Panc1 (cell line): ENCODE data around the gene SCFD1. TPM values are rescaled to one million over a fixed set of nuclear protein-coding genes. Genes with fewer than 3 reads are reported as not detected.
A peak's percentile ranks its signal among the peaks of the same experiment; 100 is the strongest.
"Not testable (repeated sequence)": the region's sequence is repeated elsewhere in the genome, so short reads cannot be mapped to it uniquely, and the experiment has no call there.

Experiments
- ATAC-seq: fragments of 200-7000 bp; cut with Tn5 transposase; 2 replicates; pipeline ENCODE4 v1.9.1; 2020; ENCODE audit warnings: mild to moderate bottlenecking, moderate library complexity
- BruUV-seq: library from RNA; stranded (reverse); fragments of 400-500 nt; replicated peaks from 2 replicates; lab custom pipeline; 2021; lab: Mats Ljungman, UMichigan
- CTCF ChIA-PET: fragments of 300-600 bp; sonication (Branson Sonifier 250); formaldehyde crosslinking; loops from one replicate; lab custom pipeline; 2022; ENCODE audit warnings: antibody characterized with exemption; lab: Charles Lee
- POLR2A ChIA-PET: fragments of 300-600 bp; sonication (Branson Sonifier 250); formaldehyde crosslinking; loops from one replicate; lab custom pipeline; 2022; ENCODE audit warnings: antibody characterized with exemption; lab: Charles Lee
- DNase-seq: peaks from one replicate; pipeline ENCODE4 v3.0.0-alpha.2; 2010; ENCODE audit warnings: low read depth, low spot score
- H3K27ac ChIP-seq: 2 replicates; pipeline ENCODE4 v1.5.1; 2011; ENCODE audit warnings: mild to moderate bottlenecking, low read length, inconsistent platforms
- H3K27me3 ChIP-seq: fragments of 200-500 bp; sonication (Bioruptor generic); 2 replicates; pipeline ENCODE4 v1.6.0; 2014; ENCODE audit warnings: low read length, inconsistent platforms; ENCODE audit not compliant: control insufficient read depth, insufficient read depth
- H3K36me3 ChIP-seq: fragments of 200-500 bp; sonication (Bioruptor generic); 2 replicates; pipeline ENCODE4 v1.5.1; 2014; ENCODE audit warnings: inconsistent platforms, mild to moderate bottlenecking, low read length, moderate library complexity; ENCODE audit not compliant: control insufficient read depth, insufficient read depth
- H3K4me1 ChIP-seq: 2 replicates; pipeline ENCODE4 v1.5.1; 2011; ENCODE audit warnings: inconsistent platforms, mild to moderate bottlenecking, low read length, moderate library complexity; ENCODE audit not compliant: control insufficient read depth, insufficient read depth
- H3K4me3 ChIP-seq, 2 experiments: 2 replicates each; pipeline ENCODE4 v1.5.1; 2011 to 2012; ENCODE audit warnings: low read depth in 2 of 2, low read length in 2 of 2, mild to moderate bottlenecking in 2 of 2, inconsistent platforms in 1 of 2, moderate library complexity in 1 of 2
- H3K9me3 ChIP-seq: fragments of 200-500 bp; sonication (Bioruptor generic); 2 replicates; pipeline ENCODE4 v1.5.1; 2014; ENCODE audit warnings: low read depth, mild to moderate bottlenecking, inconsistent platforms, low read length, moderate library complexity; ENCODE audit not compliant: control insufficient read depth, insufficient read depth
- CTCF ChIP-seq: fragments of 450-650 bp; IDR thresholded peaks from 2 replicates; pipeline ENCODE4 v1.5.1; 2017; ENCODE audit warnings: mild to moderate bottlenecking
- POLR2AphosphoS5 ChIP-seq: IDR thresholded peaks from 2 replicates; pipeline ENCODE4 v1.6.1; 2012; ENCODE audit warnings: mild to moderate bottlenecking, low read depth, low read length, moderate library complexity
- REST ChIP-seq, 2 experiments: IDR thresholded peaks; 2 replicates each; pipeline ENCODE4 v1.6.1; 2011 to 2012; ENCODE audit warnings: low read depth in 2 of 2, control low read depth in 1 of 2, low read length in 1 of 2, mild to moderate bottlenecking in 1 of 2, moderate library complexity in 1 of 2; ENCODE audit not compliant: insufficient read depth in 1 of 2
- SIN3A ChIP-seq: IDR thresholded peaks from 2 replicates; pipeline ENCODE4 v1.6.1; 2012; ENCODE audit warnings: low read depth, mild to moderate bottlenecking, low read length, moderate library complexity, borderline replicate concordance; ENCODE audit not compliant: insufficient read depth
- TCF7L2 ChIP-seq: IDR thresholded peaks from 2 replicates; pipeline ENCODE4 v1.6.1; 2011; ENCODE audit warnings: mild to moderate bottlenecking, low read depth, low read length, inconsistent platforms
- in situ Hi-C: cut with HindIII; loops from 2 replicates; pipeline ENCODE4 v1.10.0; 2016; ENCODE audit warnings: low sequenced_read_pairs, low pct_unique_long_range_greater_than_20kb
- intact Hi-C: fragments of 100-400 bp; cut with micrococcal nuclease; formaldehyde crosslinking; loops from one replicate; pipeline ENCODE4 v1.10.0; 2022; ENCODE audit not compliant: unreplicated experiment
- total RNA-seq: library from RNA; stranded (reverse); gene quantifications from one replicate; pipeline ENCODE4 v1.2.1, GENCODE V29; 2021; ENCODE audit not compliant: unreplicated experiment

The SCFD1 gene
- total RNA-seq, 1 experiment from 2014 or later: 43.8 TPM

- POLR2A ChIA-PET: no interaction called here
These were observed 48.8 kb upstream of the SCFD1 start for GRCh38 chr14:30573226-30573814.

GRCh38 chr14:30573966-30574365 lies 48.2 kb upstream of the SCFD1 start:
- BruUV-seq: no TSS peak
- no peak for ATAC-seq
- in situ Hi-C loops (no loop called here), intact Hi-C loops (no loop called here)
- Histone ChIP-seq H3K9me3 (no peaks in the 10 kb centered on the region), H3K27ac (no peak overlapping the region), H3K4me3 (no peak overlapping the region), H3K4me1 (peaks cover 13% of the 10 kb centered on the region), H3K36me3 (no peaks in the 10 kb centered on the region; the same call in 1 of the 2 replicates), H3K27me3 (no peaks in the 10 kb centered on the region)
- POLR2A ChIA-PET: no interaction called here
- CTCF ChIA-PET: no interaction called here
- no peak for DNase-seq
- TF ChIP-seq POLR2AphosphoS5 (no peak), REST (IDR thresholded peaks at IDR 0.05; ENCODE audit: insufficient read depth in 1 of 2, low read depth in 2 of 2, low read length in 1 of 2) (no peak), SIN3A (no peak), CTCF (no peak), TCF7L2 (no peak)

More at GRCh38 chr14:30573226-30573814, 48.8 kb upstream of the SCFD1 start:
- DNase-seq (no peak), ATAC-seq (peak; percentile 38; the same call in 1 of the 2 replicates)
- H3K36me3 ChIP-seq: no peaks in the 10 kb centered on the region; the same call in 1 of the 2 replicates
- CTCF ChIA-PET: no interaction called here
- no peaks in the 10 kb centered on the region for H3K27me3 ChIP-seq
- TF ChIP-seq POLR2AphosphoS5: no peak
- TF ChIP-seq SIN3A: no peak
- no peak for TF ChIP-seq CTCF
- TF ChIP-seq REST (IDR thresholded peaks at IDR 0.05; ENCODE audit: insufficient read depth in 1 of 2, low read depth in 2 of 2, low read length in 1 of 2): no peak
- no peak for TF ChIP-seq TCF7L2
- BruUV-seq: no TSS peak
- H3K9me3 ChIP-seq: no peaks in the 10 kb centered on the region
- H3K27ac ChIP-seq: no peak overlapping the region
- peaks cover 13% of the 10 kb centered on the region for H3K4me1 ChIP-seq
- in situ Hi-C loops: no loop called here
- no peak overlapping the region for H3K4me3 ChIP-seq
- intact Hi-C loops: no loop called here

- H3K9me3 ChIP-seq, in situ Hi-C loops, H3K4me1 ChIP-seq, H3K27me3 ChIP-seq, DNase-seq, BruUV-seq, POLR2A ChIA-PET, H3K36me3 ChIP-seq, intact Hi-C loops, H3K27ac ChIP-seq, H3K4me3 ChIP-seq, CTCF ChIA-PET, ATAC-seq: not testable (repeated sequence)
These were observed 47.3 kb upstream of the SCFD1 start for GRCh38 chr14:30574777-30575176.
